HG03045 (cell line): ENCODE results near the gene OR4K15.
"Not testable (repeated sequence)": the region's sequence is repeated elsewhere in the genome, so short reads cannot be mapped to it uniquely, and the experiment has no call there.

Experiments
- ATAC-seq: cut with Tn5 transposase; IDR thresholded peaks from one replicate; pipeline ENCODE4 v1.9.1; 2021; ENCODE audit warnings: mild to moderate bottlenecking, moderate library complexity; ENCODE audit not compliant: unreplicated experiment

The OR4K15 gene

GRCh38 chr14:19975291-19975690 is at the start of gene OR4K15:
TSS of gene OR4K15 (plus strand) at chr14:19975591. CDS start at chr14:19975591, 0 bp downstream.
- no peak for ATAC-seq

- ATAC-seq, result no peak
These were observed 44.8 kb upstream of the OR4K15 start, which contains the start of gene OR4K1 for GRCh38 chr14:19930617-19931016. TSS of gene OR4K1 (plus strand) at chr14:19930917. CDS start at chr14:19935667, 4,750 bp downstream.

DNA sequence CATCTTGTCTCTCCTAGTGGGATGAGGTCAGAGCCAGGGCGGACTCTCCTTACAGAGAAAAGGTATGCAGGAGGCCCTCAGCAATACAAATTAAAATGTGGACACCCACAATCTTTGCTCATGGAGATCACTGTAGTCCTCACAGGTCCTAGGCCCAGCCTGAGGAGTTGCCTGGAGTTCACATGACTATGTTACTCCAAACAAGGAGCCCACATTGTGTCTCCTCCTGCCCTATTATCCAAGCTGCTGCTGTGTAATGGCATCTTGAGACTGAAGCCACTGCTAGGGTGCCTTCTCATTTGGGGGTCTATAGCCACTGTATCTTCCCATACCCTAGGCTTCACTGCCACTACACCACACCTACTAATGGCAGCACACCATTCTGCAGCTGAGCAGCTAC is 33.7 kb upstream of the OR4K15 start:
- ATAC-seq, result no peak

- no peak for ATAC-seq
These were observed 27.8 kb upstream of the OR4K15 start for GRCh38 chr14:19947413-19948090.

DNA sequence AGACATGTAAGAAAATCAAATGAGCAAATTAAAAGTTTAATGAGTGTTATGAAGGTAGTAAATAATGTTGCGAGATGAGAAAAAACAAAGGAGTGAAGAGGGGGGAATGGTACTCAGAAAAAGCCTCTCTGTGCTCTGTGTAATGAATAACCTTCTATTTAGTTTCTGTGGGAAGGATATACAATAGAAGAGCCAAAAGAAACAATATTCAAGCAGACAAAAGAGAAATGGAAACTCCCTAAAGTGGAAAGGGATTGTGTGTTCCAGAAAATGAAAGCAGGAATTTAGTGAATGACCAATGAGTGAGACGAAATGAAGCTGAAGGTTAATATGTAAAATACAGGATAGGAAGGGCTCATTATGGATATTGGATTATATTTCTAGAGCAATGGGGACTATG is 26.2 kb upstream of the OR4K15 start:
- no peak for ATAC-seq

DNA sequence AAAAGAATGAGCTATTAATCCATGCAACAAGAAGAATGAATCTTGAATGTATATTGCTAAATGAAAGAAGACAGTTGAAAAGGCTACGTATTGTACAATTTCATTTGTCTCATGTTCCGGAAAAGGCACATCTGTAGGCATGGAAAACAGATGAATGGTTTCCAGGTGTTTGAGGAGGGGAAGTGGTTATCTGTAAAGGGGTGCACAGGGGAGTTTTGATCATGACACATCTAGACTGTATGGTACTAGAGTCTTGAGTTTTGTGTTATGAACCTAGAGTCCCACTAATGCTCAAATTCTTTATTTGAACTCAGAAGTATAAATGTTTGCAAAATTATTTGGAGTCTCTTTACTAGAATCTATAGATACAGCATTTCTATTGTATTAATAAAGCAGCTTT is 5.7 kb upstream of the OR4K15 start:
- not testable (repeated sequence) for ATAC-seq

DNA sequence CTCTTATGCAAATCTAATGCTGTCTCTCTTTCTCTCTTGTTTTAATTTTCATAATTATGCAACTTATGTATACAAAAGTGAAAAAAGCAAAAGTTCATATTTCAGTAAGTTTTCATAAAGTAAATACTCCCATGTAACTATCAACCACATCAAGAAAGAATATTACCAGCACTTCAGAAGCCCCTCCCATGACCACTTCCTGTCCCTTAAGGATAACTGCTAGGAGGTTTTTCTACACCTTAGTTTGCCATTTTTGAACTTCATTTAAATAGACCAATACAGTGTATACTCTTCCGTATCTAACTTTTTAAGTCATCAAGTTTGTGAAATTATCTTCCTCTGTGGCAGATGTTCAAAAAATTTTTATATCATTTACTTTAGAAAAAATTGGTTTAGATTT is 547 bp upstream of the OR4K15 start:
- ATAC-seq, result no peak

GRCh38 chr14:19993438-19993837 is 18.0 kb downstream of the OR4K15 start:
- ATAC-seq, result no peak

- ATAC-seq, result no peak
These were observed 26.5 kb downstream of the OR4K15 start, which contains the start of gene OR4Q2 for GRCh38 chr14:20001863-20002262. TSS of gene OR4Q2 (plus strand) at chr14:20002163.

DNA sequence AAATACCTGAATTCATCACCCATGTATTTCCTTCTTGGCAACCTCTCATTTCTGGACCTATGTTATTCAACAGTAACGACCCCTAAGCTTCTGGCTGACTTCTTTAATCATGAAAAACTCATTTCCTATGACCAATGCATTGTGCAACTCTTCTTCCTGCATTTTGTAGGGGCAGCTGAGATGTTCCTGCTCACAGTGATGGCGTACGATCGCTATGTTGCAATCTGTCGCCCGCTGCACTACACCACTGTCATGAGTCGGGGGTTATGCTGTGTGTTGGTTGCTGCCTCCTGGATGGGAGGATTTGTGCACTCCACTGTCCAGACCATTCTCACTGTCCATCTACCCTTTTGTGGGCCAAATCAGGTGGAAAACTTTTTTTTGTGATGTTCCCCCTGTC is 26.9 kb downstream of the OR4K15 start:
- no peak for ATAC-seq

- no peak for ATAC-seq
These were observed 32.8 kb downstream of the OR4K15 start for GRCh38 chr14:20008156-20008555.

DNA sequence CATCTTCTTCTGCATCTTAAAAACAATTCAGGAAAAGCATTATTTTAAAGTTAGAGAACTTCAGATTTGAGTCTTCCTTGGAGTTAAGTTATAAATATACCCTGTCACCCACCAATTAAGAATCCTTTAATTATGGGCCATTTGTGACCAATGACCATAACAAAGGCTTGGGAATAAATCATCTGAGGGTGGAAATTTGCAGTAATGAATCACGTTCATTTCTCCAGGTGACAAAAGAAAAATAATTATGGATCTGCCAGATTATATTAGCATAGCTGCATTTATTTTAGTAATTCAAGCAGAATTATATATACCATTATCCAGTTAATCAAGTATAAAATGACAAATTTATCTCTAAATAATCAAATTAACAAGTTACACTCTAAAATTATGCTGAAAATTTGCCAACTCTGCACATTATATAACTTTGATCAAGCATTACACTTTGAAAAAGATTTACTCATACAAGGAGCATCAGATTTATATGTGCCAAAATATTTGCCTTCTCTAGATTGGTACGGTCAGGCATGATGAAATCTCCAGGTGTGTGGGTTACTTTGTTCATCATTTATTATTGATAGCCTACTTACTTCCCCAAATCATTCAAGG is 44.0 kb downstream of the OR4K15 start, which contains the start of gene OR4K14:
TSS of gene OR4K14 (minus strand) at position 51 of the 609 bp plus-strand sequence. CDS start 4,114 bp downstream, outside the sequence.
- no peak for ATAC-seq
